Right lobe of liver (tissue), 4 donors: ENCODE results near the gene MID1.

Source experiments
- CTCF ChIP-seq, 4 donors: fragments of 200-600 bp in 3 of 4; fragments of 450-650 bp in 1 of 4; IDR thresholded peaks; one replicate each; pipeline versions ENCODE4 v1.5.1 to v1.8.0; 2016 to 2022; ENCODE audit warnings: antibody characterized with exemption in 4 of 4, mild to moderate bottlenecking in 2 of 4
- POLR2A ChIP-seq: fragments of 450-650 bp; IDR thresholded peaks from one replicate; pipeline ENCODE4 v1.6.1; 2017; ENCODE audit warnings: antibody characterized with exemption, mild to moderate bottlenecking
- donor health status: DM: no; HTN: no; CAD: no.
- donor health status: DM: no; HTN: no; CAD: no.
- donor health status: DM: no; HTN: yes; CAD: no.

- TF ChIP-seq CTCF (IDR thresholded peaks at IDR 0.05) (no peak), POLR2A (no peak)
Measured at GRCh38 chrX:10554612-10555270, 65.6 kb downstream of the MID1 start.
